Psoas muscle (tissue), 8 donors: ENCODE results near the gene PHF23. TPM values are rescaled to one million over a fixed set of nuclear protein-coding genes. Genes with fewer than 3 reads are reported as not detected.

Experiments
- ATAC-seq, 4 donors: fragments of 200-7000 bp; cut with Tn5 transposase; one replicate each; pipeline ENCODE4 v1.9.1; 2020; ENCODE audit warnings: moderate library complexity in 3 of 4, mild to moderate bottlenecking in 2 of 4
- DNase-seq, 2 donors: peaks; one replicate each; pipeline ENCODE4 v3.0.0-alpha.2; 2020
- H3K27ac ChIP-seq: fragments of 200-600 bp; one replicate; pipeline ENCODE4 v1.8.0; 2022
- H3K27me3 ChIP-seq, 3 donors: fragments of 200-600 bp in 1 of 3; one replicate each; pipeline versions ENCODE4 v1.6.1 to v1.8.0; 2013 to 2022; ENCODE audit warnings: low read length in 2 of 3, mild to moderate bottlenecking in 2 of 3, moderate library complexity in 1 of 3; ENCODE audit not compliant: insufficient read depth in 3 of 3
- H3K36me3 ChIP-seq, 2 donors: fragments of 200-600 bp in 1 of 2; one replicate each; pipeline versions ENCODE4 v1.6.1 to v1.8.0; 2013 to 2022; ENCODE audit warnings: low read depth in 1 of 2, mild to moderate bottlenecking in 1 of 2, moderate library complexity in 1 of 2; ENCODE audit not compliant: insufficient read depth in 1 of 2
- H3K4me1 ChIP-seq: fragments of 200-600 bp; one replicate; pipeline ENCODE4 v1.8.0; 2022
- H3K4me3 ChIP-seq: fragments of 200-600 bp; one replicate; pipeline ENCODE4 v1.8.0; 2022; ENCODE audit warnings: mild to moderate bottlenecking
- H3K9me3 ChIP-seq: fragments of 200-600 bp; one replicate; pipeline ENCODE4 v1.8.0; 2022
- WGBS, 3 donors: extraction: QIAGEN DNeasy Blood & Tissue Kit; methylation state at CpG; one replicate each; pipeline versions ENCODE4 v1.1.6 to v1.1.7; 2013; 5-methylcytosine and 5-hydroxymethylcytosine counted together
- intact Hi-C, 2 donors: fragments of 100-400 bp; cut with DNase I; formaldehyde crosslinking; loops; one replicate each; pipeline versions ENCODE4 v1.11.0 to v1.14.2; 2022
- polyA plus RNA-seq, 3 donors: library from polyadenylated mRNA; stranded (reverse); fragments of 200-250 nt; gene quantifications; one replicate each; pipeline ENCODE4 v1.2.3, GENCODE V29; 2013
- total RNA-seq, 4 donors: library from RNA; stranded (reverse); fragmentation: NEBNext Ultra II Directional in 2 of 4; extraction: Animal tissue kit (Norgen Biotek cat#: 25700) in 2 of 4; gene quantifications; one replicate each; pipeline versions ENCODE4 v1.2.1 to v1.2.4, GENCODE V29; 2021 to 2023
- TF ChIP-seq, protein P1 (sequence below): fragments of 200-600 bp; IDR thresholded peaks from one replicate; pipeline ENCODE4 v1.8.0; 2022; ENCODE audit warnings: antibody characterized with exemption
- donor health status: healthy with polysubstance abuse.
- donor health status: DM: no; HTN: no; CAD: no; lungs with moderate emphysema.
- donor health status: Bipolar disorder and iron deficiency.
- donor health status: healthy.
- donor health status: DM: yes; HTN: yes; CAD: no.
- donor health status: DM: no; HTN: no; CAD: no.
- donor health status: DM: no; HTN: no; CAD: no.
- donor health status: DM: yes; HTN: yes; CAD: no.

Gene PHF23
- total and polyA plus RNA-seq, 7 donors, result 20.9 to 43.3 (median 28.2) TPM

DNA sequence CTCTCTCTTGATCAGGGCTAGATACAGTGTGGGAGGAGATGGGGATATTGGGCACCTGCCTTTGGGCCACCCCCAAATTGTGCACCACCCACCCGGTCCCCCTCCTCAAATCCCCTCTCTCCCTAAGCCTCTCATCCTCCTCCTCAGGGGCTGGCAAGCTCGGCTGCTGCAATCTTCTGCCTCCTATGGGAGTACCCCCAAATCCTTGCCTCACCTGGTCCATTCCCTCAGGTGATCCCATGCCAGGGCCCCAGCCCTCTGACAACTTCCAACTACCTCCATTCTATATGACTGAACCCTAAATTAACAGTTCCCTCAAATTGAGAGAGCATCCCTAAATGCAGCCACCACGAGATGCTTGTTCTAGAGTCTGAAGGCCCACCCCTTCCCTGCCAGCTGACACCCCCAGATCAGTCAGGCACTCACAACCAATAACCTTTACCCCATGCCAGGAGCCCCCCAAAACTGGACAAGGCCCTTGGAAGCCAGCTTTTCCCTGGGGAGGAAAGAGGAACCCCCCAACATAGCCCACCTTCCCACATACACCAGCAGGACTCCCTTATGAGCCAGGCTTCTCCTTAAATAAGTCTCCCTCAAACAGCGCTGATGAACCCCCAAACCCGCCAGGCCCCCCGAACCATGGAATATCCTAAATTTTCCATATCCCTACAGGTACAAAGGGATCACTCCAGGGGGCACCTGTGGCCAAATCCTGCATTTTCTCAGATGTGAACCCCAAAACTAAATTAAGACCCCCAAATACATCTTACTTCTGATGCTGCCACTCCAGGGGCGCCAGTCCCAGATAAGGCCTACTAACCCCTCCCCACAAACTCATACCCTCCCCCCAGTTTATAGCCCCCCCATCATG lies 22.8 kb downstream of the PHF23 start:
- H3K27ac ChIP-seq, result no peak overlapping the region
- no peaks in the 10 kb centered on the region for H3K9me3 ChIP-seq
- peaks cover 0 to 9% of the 10 kb centered on the region in 2 donors for H3K36me3 ChIP-seq
- H3K4me1 ChIP-seq, result peaks cover 19% of the 10 kb centered on the region
- ATAC-seq (no peak), DNase-seq (peak in 1 of 2 donors; percentile 13)
- TF ChIP-seq, protein P1, sequence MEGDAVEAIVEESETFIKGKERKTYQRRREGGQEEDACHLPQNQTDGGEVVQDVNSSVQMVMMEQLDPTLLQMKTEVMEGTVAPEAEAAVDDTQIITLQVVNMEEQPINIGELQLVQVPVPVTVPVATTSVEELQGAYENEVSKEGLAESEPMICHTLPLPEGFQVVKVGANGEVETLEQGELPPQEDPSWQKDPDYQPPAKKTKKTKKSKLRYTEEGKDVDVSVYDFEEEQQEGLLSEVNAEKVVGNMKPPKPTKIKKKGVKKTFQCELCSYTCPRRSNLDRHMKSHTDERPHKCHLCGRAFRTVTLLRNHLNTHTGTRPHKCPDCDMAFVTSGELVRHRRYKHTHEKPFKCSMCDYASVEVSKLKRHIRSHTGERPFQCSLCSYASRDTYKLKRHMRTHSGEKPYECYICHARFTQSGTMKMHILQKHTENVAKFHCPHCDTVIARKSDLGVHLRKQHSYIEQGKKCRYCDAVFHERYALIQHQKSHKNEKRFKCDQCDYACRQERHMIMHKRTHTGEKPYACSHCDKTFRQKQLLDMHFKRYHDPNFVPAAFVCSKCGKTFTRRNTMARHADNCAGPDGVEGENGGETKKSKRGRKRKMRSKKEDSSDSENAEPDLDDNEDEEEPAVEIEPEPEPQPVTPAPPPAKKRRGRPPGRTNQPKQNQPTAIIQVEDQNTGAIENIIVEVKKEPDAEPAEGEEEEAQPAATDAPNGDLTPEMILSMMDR, result no peak
- intact Hi-C loops, result no loop called here
- 40 to 47% (median 42%) methylated on average over 7 of the region's 7 CpGs for WGBS, 3 donors
- H3K27me3 ChIP-seq, result peaks cover 0 to 19% (median 0%) of the 10 kb centered on the region in 3 donors
- H3K4me3 ChIP-seq, result peak overlapping the region; percentile 50

DNA sequence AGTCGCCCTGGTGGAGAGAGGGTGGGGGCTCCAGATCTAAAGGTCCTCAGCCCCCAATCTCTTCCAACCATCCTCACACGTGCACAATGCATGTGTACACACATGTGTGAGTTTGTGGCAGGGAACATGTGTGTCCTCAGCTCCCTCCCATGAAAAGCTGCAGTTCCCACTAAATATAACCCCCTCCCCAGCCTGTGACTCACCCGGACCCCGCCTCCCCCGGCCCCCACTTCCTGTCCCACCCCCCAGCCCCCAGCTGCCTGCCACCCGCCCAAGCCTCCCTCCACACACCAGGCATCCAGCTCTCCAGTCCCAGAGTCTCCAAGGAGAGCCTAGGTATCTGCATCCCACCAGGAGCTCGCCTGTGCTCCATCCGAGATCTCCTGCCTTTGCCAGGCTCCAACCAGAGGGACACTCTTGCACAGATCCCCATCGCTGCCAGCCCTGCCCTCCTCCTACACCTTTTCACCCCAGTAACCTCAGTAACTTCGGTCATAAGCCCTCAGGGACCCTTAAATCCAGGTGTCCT lies 23.5 kb downstream of the PHF23 start:
- DNase-seq (peak in 1 of 2 donors; percentile 18), ATAC-seq (no peak)
- no peaks in the 10 kb centered on the region for H3K9me3 ChIP-seq
- TF ChIP-seq, protein P1, result no peak
- H3K36me3 ChIP-seq, result peaks cover 0 to 2% of the 10 kb centered on the region in 2 donors
- peaks cover 11% of the 10 kb centered on the region for H3K4me1 ChIP-seq
- peak overlapping the region; percentile 71 for H3K4me3 ChIP-seq
- 28 to 45% (median 32%) methylated on average over 10 of the region's 10 CpGs for WGBS, 3 donors
- no peak overlapping the region for H3K27ac ChIP-seq
- intact Hi-C loops, result no loop called here
- H3K27me3 ChIP-seq, result peaks cover 0 to 19% (median 1%) of the 10 kb centered on the region in 3 donors

DNA sequence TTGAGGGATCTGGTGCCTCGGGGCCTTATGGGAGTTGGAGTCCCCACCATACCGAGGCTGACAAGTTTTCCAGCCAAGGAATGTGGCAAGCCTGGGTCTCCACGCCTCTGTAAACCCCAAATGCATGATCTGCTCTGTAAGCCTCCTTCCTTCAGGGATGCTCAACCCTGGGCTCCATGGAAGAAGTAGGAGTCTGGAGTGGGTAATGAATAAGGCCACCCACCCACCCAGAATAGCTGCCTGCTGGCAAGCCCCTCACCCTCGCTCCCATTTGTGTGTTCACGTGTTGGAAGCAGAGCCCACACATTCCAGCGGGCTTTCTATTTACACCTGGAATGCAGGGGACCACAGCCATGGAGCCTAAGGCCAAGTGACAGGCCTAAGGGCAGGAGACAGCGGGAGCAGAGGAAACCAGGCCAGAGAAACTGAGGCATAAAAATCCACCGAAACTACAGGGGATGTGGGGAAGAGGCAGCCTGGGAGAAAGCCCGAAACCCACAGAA lies 24.1 kb downstream of the PHF23 start:
- peaks cover 0 to 19% (median 1%) of the 10 kb centered on the region in 3 donors for H3K27me3 ChIP-seq

DNA sequence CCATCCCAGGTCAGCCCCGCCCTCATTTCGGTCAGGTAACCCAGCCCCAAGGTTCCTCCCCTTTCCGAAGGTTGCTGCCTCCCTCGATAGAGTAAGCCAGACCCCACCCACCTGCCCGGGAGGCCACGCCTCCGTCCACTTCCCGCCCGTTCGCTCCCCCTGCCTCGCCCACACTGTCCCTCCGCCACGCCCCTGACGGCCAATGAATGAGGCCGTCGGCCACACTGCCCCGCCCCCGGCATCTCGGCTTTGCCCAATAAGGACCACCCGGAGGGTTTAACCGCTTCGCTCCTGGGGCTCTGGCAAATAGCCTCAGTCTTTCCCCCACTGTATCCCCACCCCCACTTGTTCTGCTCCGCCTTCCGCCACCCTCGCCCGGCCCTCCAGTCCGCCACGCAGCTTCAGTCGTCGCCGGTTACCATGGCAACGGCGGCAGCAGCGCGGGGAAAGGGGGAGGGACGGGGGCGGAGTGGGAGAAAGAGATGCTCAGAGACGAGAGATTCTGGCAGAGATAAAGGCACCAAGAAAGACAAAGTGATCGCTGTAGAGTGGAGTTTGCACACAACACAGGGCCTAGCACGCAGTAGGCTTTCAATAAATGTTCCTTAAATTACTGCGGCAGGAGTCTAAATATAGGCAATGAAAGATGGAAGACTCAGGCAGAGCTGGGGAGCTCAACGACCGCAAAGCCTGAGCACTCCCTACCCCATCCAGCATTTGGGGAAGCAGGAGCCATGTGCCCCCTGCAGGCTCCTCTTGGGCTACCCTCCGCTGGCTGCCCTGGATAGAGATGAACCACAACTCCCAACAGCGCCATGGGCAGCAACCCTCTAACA lies 24.7 kb downstream of the PHF23 start:
- intact Hi-C loops, result no loop called here
- H3K4me1 ChIP-seq, result peaks cover 8% of the 10 kb centered on the region
- TF ChIP-seq, protein P1, result peak; percentile 50
- peak overlapping the region; percentile 59 for H3K27ac ChIP-seq
- H3K4me3 ChIP-seq, result peak overlapping the region; percentile 71
- peaks cover 0 to 19% (median 1%) of the 10 kb centered on the region in 3 donors for H3K27me3 ChIP-seq
- H3K36me3 ChIP-seq, result no peaks in the 10 kb centered on the region
- 0 to 1% (median 1%) methylated on average over 45 of the region's 45 CpGs for WGBS, 3 donors
- DNase-seq (peak; percentile 98 to 99), ATAC-seq (peak; percentile 87 to 90 (median 88))
- H3K9me3 ChIP-seq, result no peaks in the 10 kb centered on the region

More for the DNA sequence above, 24.1 kb downstream of the PHF23 start:
- intact Hi-C loops, result no loop called here
- Histone ChIP-seq H3K9me3 (no peaks in the 10 kb centered on the region), H3K27ac (no peak overlapping the region), H3K4me1 (peaks cover 9% of the 10 kb centered on the region), H3K4me3 (peak overlapping the region; percentile 71), H3K36me3 (no peaks in the 10 kb centered on the region)
- DNase-seq (no peak), ATAC-seq (no peak)
- 20 to 25% (median 23%) methylated on average over 9 of the region's 9 CpGs for WGBS, 3 donors
- TF ChIP-seq, protein P1, result no peak
